Duodenal mucosa (tissue), 2 donors: ENCODE data around the gene MARK3.

Experiments
- H3K27ac ChIP-seq: one replicate; pipeline ENCODE4 v1.7.0; 2013; ENCODE audit warnings: low read depth, low read length
- H3K27me3 ChIP-seq, 2 donors: one replicate each; pipeline ENCODE4 v1.7.0; 2013; ENCODE audit warnings: low read length in 2 of 2, control low read depth in 1 of 2; ENCODE audit not compliant: insufficient read depth in 2 of 2, control insufficient read depth in 1 of 2
- H3K36me3 ChIP-seq, 2 donors: one replicate each; pipeline ENCODE4 v1.7.0; 2013; ENCODE audit warnings: low read length in 2 of 2, control low read depth in 1 of 2; ENCODE audit not compliant: insufficient read depth in 2 of 2, control insufficient read depth in 1 of 2
- H3K4me1 ChIP-seq, 2 donors: one replicate each; pipeline ENCODE4 v1.7.0; 2013; ENCODE audit warnings: low read length in 2 of 2, control low read depth in 1 of 2; ENCODE audit not compliant: insufficient read depth in 2 of 2, control insufficient read depth in 1 of 2
- H3K4me3 ChIP-seq, 2 donors: one replicate each; pipeline ENCODE4 v1.7.0; 2013; ENCODE audit warnings: low read length in 2 of 2, low read depth in 1 of 2
- H3K9ac ChIP-seq, 2 donors: one replicate each; pipeline ENCODE4 v1.7.0; 2013; ENCODE audit warnings: low read length in 2 of 2, low read depth in 1 of 2
- H3K9me3 ChIP-seq, 2 donors: one replicate each; pipeline ENCODE4 v1.7.0; 2013; ENCODE audit warnings: low read length in 2 of 2, control low read depth in 1 of 2; ENCODE audit not compliant: control insufficient read depth in 1 of 2

The MARK3 gene

GRCh38 chr14:103518422-103519042, 133.3 kb downstream of the MARK3 start:
- H3K27ac ChIP-seq: no peak overlapping the region
- H3K4me3 ChIP-seq: no peak overlapping the region
- peaks cover 0 to 3% of the 10 kb centered on the region in 2 donors for H3K36me3 ChIP-seq
- no peaks in the 10 kb centered on the region for H3K27me3 ChIP-seq
- no peaks in the 10 kb centered on the region for H3K9me3 ChIP-seq
- H3K4me1 ChIP-seq: peaks cover 12 to 35% of the 10 kb centered on the region in 2 donors
- no peak overlapping the region for H3K9ac ChIP-seq

GRCh38 chr14:103519043-103519836, 134.0 kb downstream of the MARK3 start:
- Histone ChIP-seq H3K4me1 (peaks cover 10 to 34% of the 10 kb centered on the region in 2 donors), H3K9ac (no peak overlapping the region), H3K4me3 (no peak overlapping the region), H3K36me3 (peaks cover 0 to 3% of the 10 kb centered on the region in 2 donors), H3K27me3 (no peaks in the 10 kb centered on the region), H3K27ac (no peak overlapping the region), H3K9me3 (no peaks in the 10 kb centered on the region)

- Histone ChIP-seq H3K36me3 (peaks cover 0 to under 1% of the 10 kb centered on the region in 2 donors), H3K4me3 (no peak overlapping the region), H3K9me3 (no peaks in the 10 kb centered on the region), H3K4me1 (peaks cover 10 to 34% of the 10 kb centered on the region in 2 donors), H3K9ac (no peak overlapping the region), H3K27ac (no peak overlapping the region), H3K27me3 (no peaks in the 10 kb centered on the region)
Observed at GRCh38 chr14:103519837-103520212, 134.6 kb downstream of the MARK3 start.

- H3K9ac ChIP-seq: no peak overlapping the region
- H3K9me3 ChIP-seq: no peaks in the 10 kb centered on the region
- H3K27me3 ChIP-seq: no peaks in the 10 kb centered on the region
- peaks cover 12 to 34% of the 10 kb centered on the region in 2 donors for H3K4me1 ChIP-seq
- H3K27ac ChIP-seq: peak overlapping the region; percentile 25
- H3K4me3 ChIP-seq: peak overlapping the region in 1 of 2 donors; percentile 50
- H3K36me3 ChIP-seq: no peaks in the 10 kb centered on the region
Observed at GRCh38 chr14:103520269-103520656, 135.0 kb downstream of the MARK3 start.

GRCh38 chr14:103520657-103521437, 135.6 kb downstream of the MARK3 start:
- Histone ChIP-seq H3K4me1 (peaks cover 15 to 34% of the 10 kb centered on the region in 2 donors), H3K36me3 (no peaks in the 10 kb centered on the region), H3K4me3 (peak overlapping the region; percentile 50 to 77), H3K27me3 (no peaks in the 10 kb centered on the region), H3K27ac (peak overlapping the region; percentile 25), H3K9me3 (no peaks in the 10 kb centered on the region), H3K9ac (peak overlapping the region; percentile 33 to 43)

- H3K4me1 ChIP-seq: peaks cover 18 to 34% of the 10 kb centered on the region in 2 donors
Observed at GRCh38 chr14:103521438-103521950, 136.3 kb downstream of the MARK3 start.

GRCh38 chr14:103521951-103522563, 136.8 kb downstream of the MARK3 start:
- peak overlapping the region; percentile 52 to 77 for H3K4me3 ChIP-seq
- H3K36me3 ChIP-seq: no peaks in the 10 kb centered on the region
- no peaks in the 10 kb centered on the region for H3K9me3 ChIP-seq
- H3K27me3 ChIP-seq: no peaks in the 10 kb centered on the region
- no peak overlapping the region for H3K9ac ChIP-seq
- peaks cover 24 to 38% of the 10 kb centered on the region in 2 donors for H3K4me1 ChIP-seq
- peak overlapping the region; percentile 3 for H3K27ac ChIP-seq

More at GRCh38 chr14:103521438-103521950, 136.3 kb downstream of the MARK3 start:
- Histone ChIP-seq H3K36me3 (no peaks in the 10 kb centered on the region), H3K27me3 (no peaks in the 10 kb centered on the region), H3K9ac (peak overlapping the region; percentile 33 to 43), H3K4me3 (peak overlapping the region; percentile 50 to 77), H3K9me3 (no peaks in the 10 kb centered on the region), H3K27ac (no peak overlapping the region)

GRCh38 chr14:103522649-103523574, 137.7 kb downstream of the MARK3 start, which contains the start of gene CKB:
TSS of gene CKB (minus strand) at chr14:103522830. CDS start at chr14:103522493, 337 bp downstream.
- H3K27me3 ChIP-seq: no peaks in the 10 kb centered on the region
- peak within 1 kb of the TSS; percentile 52 to 77 for H3K4me3 ChIP-seq
- H3K4me1 ChIP-seq: peaks cover 32 to 39% of the 10 kb centered on the region in 2 donors
- peak within 1 kb of the TSS in 1 of 2 donors; percentile 33 for H3K9ac ChIP-seq
- H3K36me3 ChIP-seq: no peaks in the 10 kb centered on the region
- no peaks in the 10 kb centered on the region for H3K9me3 ChIP-seq
- peak within 1 kb of the TSS; percentile 3 for H3K27ac ChIP-seq

- Histone ChIP-seq H3K9ac (no peak overlapping the region), H3K27ac (no peak overlapping the region)
Observed at GRCh38 chr14:103523575-103523954, 138.3 kb downstream of the MARK3 start.

More at GRCh38 chr14:103523575-103523954, 138.3 kb downstream of the MARK3 start:
- Histone ChIP-seq H3K27me3 (no peaks in the 10 kb centered on the region), H3K4me3 (no peak overlapping the region), H3K4me1 (peaks cover 31 to 39% of the 10 kb centered on the region in 2 donors), H3K9me3 (no peaks in the 10 kb centered on the region), H3K36me3 (no peaks in the 10 kb centered on the region)
